CD4-positive, CD25-positive, alpha-beta regulatory T cell (primary cell): Measurements from ENCODE around the gene AATF. TPM values are rescaled to one million over a fixed set of nuclear protein-coding genes. Genes with fewer than 3 reads are reported as not detected.

ENCODE experiments used
- ATAC-seq, 2 donors: fragments of 150-1000 bp; cut with Tn5 transposase; one replicate each; pipeline ENCODE4 v1.10.0; 2021; ENCODE audit warnings: low read depth in 2 of 2, moderate number of reproducible peaks in 2 of 2, moderate library complexity in 1 of 2
- DNase-seq, 3 donors: peaks; one replicate each; pipeline versions ENCODE4 v3.0.0 to v3.0.0-alpha.2; 2012 to 2022; ENCODE audit warnings: mixed read lengths in 1 of 3
- H3K27ac ChIP-seq: one replicate; pipeline ENCODE4 v1.7.0; 2013; ENCODE audit warnings: mild to moderate bottlenecking, low read length; ENCODE audit not compliant: insufficient read depth, poor library complexity, severe bottlenecking
- H3K27me3 ChIP-seq: one replicate; pipeline ENCODE4 v1.7.0; 2013; ENCODE audit warnings: low read length; ENCODE audit not compliant: control insufficient read depth, insufficient read depth
- H3K36me3 ChIP-seq: one replicate; pipeline ENCODE4 v1.7.0; 2013; ENCODE audit warnings: mild to moderate bottlenecking, low read length, moderate library complexity; ENCODE audit not compliant: control insufficient read depth, insufficient read depth
- H3K4me1 ChIP-seq: 2 replicates; pipeline ENCODE4 v1.7.0; 2013; ENCODE audit warnings: mild to moderate bottlenecking, low read length; ENCODE audit not compliant: insufficient read depth, control insufficient read depth, poor library complexity, severe bottlenecking
- H3K4me3 ChIP-seq: one replicate; pipeline ENCODE4 v1.7.0; 2013; ENCODE audit warnings: low read depth, mild to moderate bottlenecking, low read length, moderate library complexity
- H3K9me3 ChIP-seq, 2 experiments: 1 replicate in 1 of 2; 2 replicates in 1 of 2; pipeline ENCODE4 v1.7.0; 2013; ENCODE audit warnings: low read length in 2 of 2, mild to moderate bottlenecking in 1 of 2, moderate library complexity in 1 of 2; ENCODE audit not compliant: control insufficient read depth in 2 of 2
- H3K27ac Mint-ChIP-seq, 3 donors: one replicate each; pipeline ENCODE4 v1.8.0; 2020 to 2022; ENCODE audit warnings: mild to moderate bottlenecking in 3 of 3, mixed read lengths in 3 of 3, moderate library complexity in 2 of 3
- H3K27me3 Mint-ChIP-seq: one replicate; pipeline ENCODE4 v1.8.0; 2022; ENCODE audit warnings: mild to moderate bottlenecking, mixed read lengths
- H3K36me3 Mint-ChIP-seq: one replicate; pipeline ENCODE4 v1.8.0; 2020; ENCODE audit warnings: mixed read lengths
- H3K4me1 Mint-ChIP-seq, 4 donors: one replicate each; pipeline ENCODE4 v1.8.0; 2020 to 2022; ENCODE audit warnings: mixed read lengths in 4 of 4, mild to moderate bottlenecking in 1 of 4
- H3K4me3 Mint-ChIP-seq, 4 donors: one replicate each; pipeline ENCODE4 v1.8.0; 2020 to 2022; ENCODE audit warnings: mild to moderate bottlenecking in 4 of 4, mixed read lengths in 4 of 4, moderate library complexity in 3 of 4
- H3K9me3 Mint-ChIP-seq, 7 donors: one replicate each; pipeline ENCODE4 v1.8.0; 2020 to 2022; ENCODE audit warnings: mixed read lengths in 7 of 7, mild to moderate bottlenecking in 3 of 7, moderate library complexity in 2 of 7
- polyA plus RNA-seq, 4 donors: library from polyadenylated mRNA; unstranded; fragments of 300-500 nt; fragmentation: Illumina TruSeq; gene quantifications; one replicate each; pipeline ENCODE4 v1.2.3, GENCODE V29; 2021
- total RNA-seq: library from RNA; stranded (reverse); gene quantifications from one replicate; pipeline ENCODE4 v1.2.3, GENCODE V29; 2022

AATF gene
- total and polyA plus RNA-seq, 5 donors from 2014 or later, result 72.6 to 89.8 (median 83.3) TPM

GRCh38 chr17:36979565-36979941, 30.8 kb downstream of the AATF start:
- ATAC-seq (no peak), DNase-seq (no peak)
- Histone ChIP-seq H3K9me3 (no peaks in the 10 kb centered on the region), H3K27ac (no peak overlapping the region), H3K36me3 (peaks cover 9% of the 10 kb centered on the region), H3K4me1 (no peaks in the 10 kb centered on the region), H3K4me3 (no peak overlapping the region), H3K27me3 (no peaks in the 10 kb centered on the region)
- Mint-ChIP-seq H3K4me3 (no peak overlapping the region), H3K27me3 (peaks cover 4% of the 10 kb centered on the region), H3K4me1 (peaks cover 38 to 66% (median 60%) of the 10 kb centered on the region in 4 donors), H3K27ac (peak overlapping the region in 1 of 3 donors; percentile 84), H3K36me3 (peaks cover 25% of the 10 kb centered on the region), H3K9me3 (no peaks in the 10 kb centered on the region)

DNA sequence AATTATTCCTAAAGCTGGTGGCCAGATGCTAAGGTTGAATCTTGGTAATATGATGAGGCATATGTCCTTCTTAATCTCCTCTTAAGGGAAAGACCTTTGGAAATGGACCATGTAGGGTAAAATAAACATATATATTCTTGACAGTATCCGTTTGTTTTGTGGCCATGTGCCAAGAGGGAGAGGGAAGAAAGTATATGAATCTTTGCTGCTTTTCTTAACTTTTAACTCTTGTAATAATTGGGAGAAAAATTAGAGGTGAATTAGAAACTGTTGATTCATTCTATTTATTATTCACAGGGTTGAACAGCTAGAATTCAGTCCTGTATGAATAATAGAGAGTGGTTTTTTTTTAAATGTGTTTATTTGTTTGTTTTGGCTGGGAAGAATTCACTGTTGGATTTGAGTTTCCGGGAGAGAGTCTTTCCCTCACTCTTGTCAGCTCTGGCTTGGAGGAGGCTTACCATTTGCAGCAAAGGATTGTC, 31.6 kb downstream of the AATF start:
- Histone ChIP-seq H3K27ac (no peak overlapping the region), H3K36me3 (peaks cover 9% of the 10 kb centered on the region), H3K4me3 (no peak overlapping the region), H3K9me3 (no peaks in the 10 kb centered on the region), H3K4me1 (no peaks in the 10 kb centered on the region), H3K27me3 (no peaks in the 10 kb centered on the region)
- ATAC-seq (no peak), DNase-seq (no peak)
- Mint-ChIP-seq H3K4me1 (peaks cover 32 to 59% (median 53%) of the 10 kb centered on the region in 4 donors), H3K4me3 (no peak overlapping the region), H3K27ac (peak overlapping the region in 2 of 3 donors; percentile 5 to 52), H3K36me3 (peaks cover 25% of the 10 kb centered on the region), H3K27me3 (peaks cover 4% of the 10 kb centered on the region), H3K9me3 (no peaks in the 10 kb centered on the region)

- peaks cover 33% of the 10 kb centered on the region for H3K36me3 ChIP-seq
- no peak overlapping the region for H3K4me3 Mint-ChIP-seq
- DNase-seq, result no peak
- no peak for ATAC-seq
- H3K36me3 Mint-ChIP-seq, result peaks cover 44% of the 10 kb centered on the region
- H3K27ac Mint-ChIP-seq, result peak overlapping the region in 1 of 3 donors; percentile 41
- H3K27me3 Mint-ChIP-seq, result peaks cover 4% of the 10 kb centered on the region
- H3K27me3 ChIP-seq, result no peaks in the 10 kb centered on the region
- H3K9me3 ChIP-seq, result no peaks in the 10 kb centered on the region
- H3K4me1 Mint-ChIP-seq, result peaks cover 13 to 40% (median 30%) of the 10 kb centered on the region in 4 donors
- no peak overlapping the region for H3K4me3 ChIP-seq
- no peak overlapping the region for H3K27ac ChIP-seq
- H3K4me1 ChIP-seq, result no peaks in the 10 kb centered on the region
- H3K9me3 Mint-ChIP-seq, result no peaks in the 10 kb centered on the region
Measured at GRCh38 chr17:36983618-36984017, 34.9 kb downstream of the AATF start.

DNA sequence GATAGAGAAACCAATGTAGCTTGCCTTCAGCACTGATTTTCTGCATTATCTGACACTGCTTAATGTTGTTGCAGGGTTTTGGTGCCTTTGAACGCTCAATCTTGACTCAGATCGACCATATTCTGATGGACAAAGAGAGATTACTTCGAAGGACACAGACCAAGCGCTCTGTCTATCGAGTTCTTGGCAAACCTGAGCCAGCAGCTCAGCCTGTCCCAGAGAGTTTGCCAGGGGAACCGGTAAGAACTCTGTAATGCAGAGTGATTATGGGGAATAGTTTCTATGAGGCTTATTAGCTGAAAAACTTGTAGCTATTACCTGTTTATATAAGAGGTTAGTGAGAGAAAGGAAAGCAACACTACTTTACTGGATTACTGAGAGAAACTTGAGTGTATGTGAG, 40.4 kb downstream of the AATF start:
- Histone ChIP-seq H3K9me3 (no peaks in the 10 kb centered on the region), H3K27me3 (no peaks in the 10 kb centered on the region)
- peaks cover 3 to 11% (median 6%) of the 10 kb centered on the region in 4 donors for H3K4me1 Mint-ChIP-seq

GRCh38 chr17:36992701-36993100, 43.9 kb downstream of the AATF start:
- no peak overlapping the region for H3K4me3 Mint-ChIP-seq
- Histone ChIP-seq H3K4me3 (no peak overlapping the region), H3K27me3 (no peaks in the 10 kb centered on the region), H3K4me1 (no peaks in the 10 kb centered on the region), H3K27ac (no peak overlapping the region), H3K36me3 (peaks cover 91% of the 10 kb centered on the region), H3K9me3 (no peaks in the 10 kb centered on the region)
- H3K27ac Mint-ChIP-seq, result no peak overlapping the region
- H3K9me3 Mint-ChIP-seq, result peaks cover 0 to 1% (median 0%) of the 10 kb centered on the region in 7 donors
- peaks cover 64% of the 10 kb centered on the region for H3K36me3 Mint-ChIP-seq
- H3K27me3 Mint-ChIP-seq, result no peaks in the 10 kb centered on the region
- ATAC-seq, result no peak
- H3K4me1 Mint-ChIP-seq, result peaks cover 4 to 10% (median 8%) of the 10 kb centered on the region in 4 donors
- DNase-seq, result no peak

More for the DNA sequence above, 40.4 kb downstream of the AATF start:
- peaks cover 77% of the 10 kb centered on the region for H3K36me3 ChIP-seq
- no peak for DNase-seq
- peaks cover under 1% of the 10 kb centered on the region for H3K27me3 Mint-ChIP-seq
- H3K4me3 Mint-ChIP-seq, result no peak overlapping the region
- H3K4me1 ChIP-seq, result no peaks in the 10 kb centered on the region
- H3K27ac Mint-ChIP-seq, result no peak overlapping the region
- no peak overlapping the region for H3K4me3 ChIP-seq
- H3K36me3 Mint-ChIP-seq, result peaks cover 54% of the 10 kb centered on the region
- no peak for ATAC-seq
- no peak overlapping the region for H3K27ac ChIP-seq
- no peaks in the 10 kb centered on the region for H3K9me3 Mint-ChIP-seq

DNA sequence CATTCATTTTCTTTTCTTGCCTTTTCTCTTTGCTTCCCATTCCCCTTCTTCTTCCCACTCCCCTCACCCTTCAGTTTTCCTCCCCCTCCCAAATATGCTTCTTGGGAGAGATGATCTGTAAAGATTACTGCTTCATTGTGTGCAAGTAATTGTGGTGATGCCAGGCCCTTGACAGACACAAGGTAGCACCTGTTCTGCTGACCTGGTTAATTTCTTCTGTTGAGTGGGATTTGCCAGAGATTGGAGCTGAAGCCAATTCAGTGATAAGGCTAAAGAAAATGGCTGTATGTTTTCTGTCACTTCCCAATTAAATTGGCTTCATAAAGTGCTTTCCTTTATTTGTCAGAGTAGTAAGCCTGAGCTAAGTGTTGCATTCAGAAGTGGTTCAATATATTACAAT, 44.5 kb downstream of the AATF start:
- Mint-ChIP-seq H3K4me1 (peaks cover 4 to 10% (median 9%) of the 10 kb centered on the region in 4 donors), H3K9me3 (peaks cover 0 to 1% (median 0%) of the 10 kb centered on the region in 7 donors), H3K27ac (peak overlapping the region in 1 of 3 donors; percentile 65), H3K27me3 (no peaks in the 10 kb centered on the region), H3K36me3 (peaks cover 68% of the 10 kb centered on the region), H3K4me3 (no peak overlapping the region)
- Histone ChIP-seq H3K4me3 (no peak overlapping the region), H3K27ac (no peak overlapping the region), H3K9me3 (no peaks in the 10 kb centered on the region), H3K36me3 (peaks cover 88% of the 10 kb centered on the region), H3K27me3 (no peaks in the 10 kb centered on the region), H3K4me1 (no peaks in the 10 kb centered on the region)
- DNase-seq (no peak), ATAC-seq (no peak)

- Histone ChIP-seq H3K27me3 (no peaks in the 10 kb centered on the region), H3K27ac (no peak overlapping the region), H3K4me1 (no peaks in the 10 kb centered on the region), H3K9me3 (no peaks in the 10 kb centered on the region), H3K4me3 (no peak overlapping the region), H3K36me3 (peaks cover 87% of the 10 kb centered on the region)
- ATAC-seq (no peak), DNase-seq (no peak)
- peaks cover 4 to 10% (median 8%) of the 10 kb centered on the region in 4 donors for H3K4me1 Mint-ChIP-seq
- no peak overlapping the region for H3K4me3 Mint-ChIP-seq
- H3K36me3 Mint-ChIP-seq, result peaks cover 67% of the 10 kb centered on the region
- H3K27me3 Mint-ChIP-seq, result no peaks in the 10 kb centered on the region
- H3K27ac Mint-ChIP-seq, result no peak overlapping the region
- H3K9me3 Mint-ChIP-seq, result peaks cover 0 to 1% (median 0%) of the 10 kb centered on the region in 7 donors
Measured at GRCh38 chr17:36994438-36994837, 45.7 kb downstream of the AATF start.

- DNase-seq (no peak), ATAC-seq (no peak)
- no peak overlapping the region for H3K4me3 Mint-ChIP-seq
- H3K36me3 Mint-ChIP-seq, result peaks cover 76% of the 10 kb centered on the region
- no peaks in the 10 kb centered on the region for H3K27me3 ChIP-seq
- peaks cover 6 to 23% (median 16%) of the 10 kb centered on the region in 4 donors for H3K4me1 Mint-ChIP-seq
- H3K27me3 Mint-ChIP-seq, result no peaks in the 10 kb centered on the region
- H3K27ac ChIP-seq, result no peak overlapping the region
- no peak overlapping the region for H3K4me3 ChIP-seq
- H3K9me3 Mint-ChIP-seq, result peaks cover 0 to 11% (median 5%) of the 10 kb centered on the region in 7 donors
- peaks cover 0 to 9% of the 10 kb centered on the region in 2 experiments for H3K9me3 ChIP-seq
- H3K27ac Mint-ChIP-seq, result no peak overlapping the region
- no peaks in the 10 kb centered on the region for H3K4me1 ChIP-seq
- peaks cover 61% of the 10 kb centered on the region for H3K36me3 ChIP-seq
Measured at GRCh38 chr17:36999471-36999870, 50.7 kb downstream of the AATF start.
